Measurements from ENCODE around the gene CLNK.

Gene CLNK

DNA sequence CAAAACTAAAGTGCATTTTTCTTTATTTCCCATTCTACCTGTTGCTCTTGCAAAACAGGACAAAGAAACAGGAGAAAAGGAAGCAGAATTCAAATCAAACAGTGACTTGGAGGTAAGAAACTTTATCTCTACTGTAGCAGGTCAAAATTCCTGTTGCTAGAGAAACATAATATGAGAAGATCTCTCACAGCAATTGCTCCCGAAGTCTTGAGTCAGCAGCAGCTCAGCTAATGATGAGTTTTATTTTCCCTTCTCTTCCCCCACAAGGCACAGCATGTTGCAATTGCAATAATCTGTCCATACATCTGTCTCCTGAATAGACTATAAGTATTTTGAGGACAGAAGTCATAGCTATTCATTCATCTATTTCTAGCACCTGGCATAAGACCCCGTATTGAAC, 112.7 kb downstream of the CLNK start:
- DNase-seq: no peak

DNA sequence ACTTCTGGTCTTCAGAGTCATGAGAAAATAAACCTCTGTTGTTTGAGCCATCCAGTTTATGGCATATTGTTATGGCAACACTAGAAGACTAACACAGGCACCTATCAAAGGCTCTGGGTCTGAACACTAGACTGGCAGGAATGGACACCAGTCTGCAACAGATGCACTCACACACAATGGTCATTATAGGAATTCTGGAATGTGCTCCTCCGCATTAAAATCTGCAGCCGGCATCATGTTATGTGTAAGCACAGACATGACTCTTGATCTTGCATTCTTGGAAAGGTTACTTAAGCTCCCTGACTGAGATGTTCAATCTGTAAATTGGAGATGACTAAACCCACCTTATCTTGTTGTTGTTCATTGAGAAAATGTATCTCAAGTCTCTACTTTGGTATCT, 115.1 kb downstream of the CLNK start:
- no peak for DNase-seq

DNA sequence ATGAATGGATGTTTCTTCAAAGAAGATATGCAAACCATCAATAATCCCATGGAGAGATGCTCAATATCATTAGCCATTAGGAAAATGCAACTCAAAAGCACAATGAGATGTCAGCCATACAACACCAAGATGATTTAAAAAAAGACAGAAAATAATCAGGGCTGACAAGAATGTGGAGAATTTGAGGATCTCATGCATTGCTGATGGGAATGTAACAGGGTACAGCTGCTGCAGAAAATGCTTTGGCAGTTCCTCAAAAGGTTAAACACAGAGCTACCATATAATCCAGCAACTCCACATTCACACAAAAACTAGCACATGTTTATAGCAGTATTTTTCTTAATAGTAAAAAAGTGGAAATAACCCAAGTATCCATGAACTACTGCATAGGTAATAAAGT, 116.8 kb downstream of the CLNK start:
- no peak for DNase-seq

DNA sequence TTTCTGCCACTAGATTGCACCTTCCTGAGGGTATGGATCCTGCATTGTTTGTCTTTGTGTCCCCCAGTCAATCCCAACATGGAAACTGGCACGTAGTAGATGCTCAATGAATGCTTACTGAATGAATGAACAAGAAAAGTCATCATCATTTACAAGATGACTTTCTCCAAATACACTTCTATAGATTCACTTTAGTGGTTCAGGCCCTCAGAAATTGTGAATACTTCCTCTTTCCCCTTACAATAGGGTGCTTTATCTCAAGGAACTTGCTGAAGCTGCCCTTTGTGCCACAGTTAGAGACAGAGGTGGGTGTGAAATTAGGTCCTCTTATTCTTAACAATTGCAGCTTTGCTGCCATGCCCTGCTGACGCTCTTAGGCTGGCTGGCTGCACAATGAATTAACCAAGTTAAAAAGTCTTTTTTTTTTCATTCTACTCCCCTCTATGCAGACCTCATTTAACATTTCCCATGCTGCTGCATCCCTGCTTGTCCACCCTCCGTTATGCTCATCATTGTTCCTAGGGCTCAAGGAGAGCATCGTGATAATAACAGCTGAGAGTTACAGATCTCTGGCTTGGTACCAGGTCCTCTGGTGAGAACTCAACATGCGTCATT, 119.3 kb downstream of the CLNK start:
- DNase-seq: no peak

DNA sequence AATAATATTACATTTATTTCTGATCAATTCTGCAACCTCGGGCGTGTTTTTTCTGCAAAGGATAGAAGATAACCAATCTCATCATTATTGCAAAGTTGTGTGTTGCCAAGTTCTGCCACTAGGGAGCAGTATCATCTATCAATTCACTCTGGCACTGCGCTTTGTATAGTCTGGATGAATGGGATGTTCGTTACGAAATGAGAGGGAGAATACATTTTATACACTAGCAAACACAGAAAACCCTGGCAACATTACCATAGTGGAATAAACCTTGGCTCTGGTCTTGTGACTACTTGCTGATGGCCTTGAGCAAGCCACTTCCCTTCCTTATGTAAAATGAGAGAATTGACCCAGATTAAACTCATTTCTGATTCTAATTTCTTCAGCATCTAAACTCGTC, 129.9 kb downstream of the CLNK start:
- DNase-seq: peak; percentile 31

DNA sequence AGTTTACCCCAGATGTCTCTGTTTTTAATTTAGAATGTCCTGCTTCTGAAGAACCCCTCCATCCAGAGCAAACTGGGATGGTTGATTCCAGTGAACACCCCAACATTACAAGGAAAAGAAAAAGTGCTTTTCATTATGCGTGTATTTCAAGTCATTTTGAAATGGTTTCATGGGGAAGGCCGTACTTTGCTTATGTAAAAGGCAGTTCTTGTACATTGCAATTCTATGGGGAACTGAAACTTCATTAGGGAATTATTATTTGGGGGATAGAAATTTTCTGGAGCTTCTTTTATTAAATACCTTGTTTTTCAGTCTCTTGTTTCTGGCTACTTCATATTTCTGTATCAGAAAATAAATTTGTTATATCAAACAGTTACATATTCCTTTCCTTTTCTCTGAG, 130.4 kb downstream of the CLNK start:
- no peak for DNase-seq

DNA sequence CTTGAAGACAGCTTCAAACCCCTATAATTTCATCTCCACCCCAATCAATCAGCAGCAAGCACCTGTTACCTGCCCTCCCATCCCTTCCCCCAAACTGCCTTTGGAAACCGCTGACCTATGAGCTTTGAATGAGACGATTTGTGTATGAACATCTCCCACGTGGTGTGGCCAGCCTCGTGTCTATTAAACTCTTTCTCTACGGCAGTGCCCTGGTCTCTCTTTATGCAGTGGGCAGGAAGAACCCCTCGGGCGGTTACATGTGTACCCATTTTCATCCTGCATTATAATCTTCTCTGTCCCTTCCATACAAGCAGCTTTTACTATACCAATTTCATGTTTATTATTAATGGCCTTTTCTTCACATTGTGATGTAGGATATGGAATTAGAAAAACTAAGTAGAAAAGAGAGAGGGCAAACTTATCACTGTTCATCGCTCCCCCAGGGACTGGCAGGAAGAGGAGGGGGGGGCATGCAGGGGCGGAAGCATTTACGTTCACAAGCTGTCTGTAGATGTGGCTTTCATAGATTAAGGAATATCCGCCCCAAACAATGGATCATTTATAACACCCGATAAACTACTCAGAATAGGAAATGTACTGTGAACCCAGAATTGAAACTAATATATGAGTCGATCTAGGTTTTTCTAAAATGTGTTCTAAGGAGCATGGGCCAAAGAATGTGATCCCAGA, 131.8 kb downstream of the CLNK start:
- no peak for DNase-seq

DNA sequence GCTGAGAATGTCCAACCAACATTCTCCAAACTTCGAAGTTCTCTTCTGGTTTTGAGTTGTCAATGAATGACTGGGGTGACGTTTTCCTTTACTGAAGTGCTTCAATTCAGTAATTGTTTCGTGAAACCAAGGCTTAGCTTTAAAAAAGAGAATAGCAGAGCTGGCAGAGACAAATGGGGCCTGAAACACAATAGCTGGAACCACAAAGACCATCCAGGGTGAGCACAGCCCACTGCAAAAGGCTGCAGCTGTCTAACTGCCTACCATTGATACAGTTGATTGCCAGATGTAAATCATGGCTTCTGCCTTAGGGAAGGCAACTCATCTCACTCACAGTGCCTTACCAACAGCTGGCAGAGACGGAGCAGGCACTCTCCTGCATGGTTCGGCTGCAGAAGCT, 148.7 kb downstream of the CLNK start:
- DNase-seq: no peak

DNA sequence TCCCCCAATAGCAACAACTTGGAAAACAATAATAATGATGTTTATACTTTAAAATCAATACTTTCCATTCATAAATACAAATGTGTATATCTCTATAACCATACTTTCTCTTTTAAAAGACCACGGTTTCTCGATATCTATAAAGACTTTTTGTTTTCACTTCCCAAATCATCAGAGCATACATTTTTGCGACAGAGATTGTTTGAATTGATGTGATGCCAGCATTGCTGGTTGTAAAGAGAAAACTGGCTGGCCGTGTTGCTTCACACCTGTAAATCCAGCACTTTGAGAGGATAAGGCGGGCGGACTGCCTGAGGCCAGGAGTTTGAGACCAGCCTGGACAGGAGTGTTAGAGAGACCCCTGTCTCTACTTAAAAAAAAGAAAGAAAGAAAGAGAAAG, 149.7 kb downstream of the CLNK start:
- DNase-seq: no peak

DNA sequence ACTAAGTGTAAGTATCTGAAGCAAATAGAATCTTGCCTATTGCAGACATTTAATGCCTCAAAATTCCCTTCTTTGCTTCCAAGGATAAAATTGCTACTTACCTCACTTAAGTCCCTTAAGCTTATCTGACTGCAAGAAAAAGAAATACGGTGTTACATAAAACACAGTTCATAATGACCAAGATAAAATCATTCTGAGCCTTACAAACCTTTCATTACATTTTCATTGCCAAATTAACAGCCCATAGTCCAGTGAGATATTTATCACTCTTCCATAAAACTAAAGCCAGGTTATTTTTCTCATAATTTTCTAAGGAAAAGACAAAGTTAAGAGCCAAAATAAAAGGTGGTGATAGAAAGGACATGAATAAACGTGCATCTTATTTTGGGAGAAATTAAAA, 152.4 kb downstream of the CLNK start:
- no peak for DNase-seq

DNA sequence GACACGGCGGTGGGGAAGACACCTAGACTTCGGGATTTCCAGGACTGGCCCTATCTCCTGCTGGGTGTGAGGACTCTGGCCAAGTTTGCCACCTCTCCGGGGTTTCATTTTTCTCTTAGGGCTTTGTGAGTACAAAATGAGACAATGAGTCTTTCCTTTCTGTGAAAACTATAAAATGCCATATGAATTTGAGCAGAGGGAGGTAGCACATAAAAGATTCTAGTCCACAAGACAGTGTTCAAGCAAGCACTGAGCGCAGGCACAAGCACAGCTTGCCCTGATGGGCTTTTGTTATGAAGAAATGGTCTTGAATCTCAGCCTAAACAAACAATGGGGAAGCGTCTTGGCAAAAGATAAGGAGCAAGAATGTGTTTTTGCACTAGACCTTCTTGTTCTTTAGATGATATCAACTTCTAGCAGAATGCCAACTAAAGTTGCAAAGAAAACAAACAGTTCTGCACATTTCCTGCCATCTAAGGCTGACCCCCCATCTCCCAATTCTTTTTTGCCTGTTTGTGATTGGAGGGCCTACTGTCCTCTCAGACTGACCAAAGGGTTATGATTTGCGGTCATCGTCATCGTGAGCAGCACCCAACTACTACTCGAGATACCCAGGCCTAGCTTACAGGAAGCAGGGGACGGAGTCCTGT, 154.3 kb downstream of the CLNK start:
- no peak for DNase-seq

DNA sequence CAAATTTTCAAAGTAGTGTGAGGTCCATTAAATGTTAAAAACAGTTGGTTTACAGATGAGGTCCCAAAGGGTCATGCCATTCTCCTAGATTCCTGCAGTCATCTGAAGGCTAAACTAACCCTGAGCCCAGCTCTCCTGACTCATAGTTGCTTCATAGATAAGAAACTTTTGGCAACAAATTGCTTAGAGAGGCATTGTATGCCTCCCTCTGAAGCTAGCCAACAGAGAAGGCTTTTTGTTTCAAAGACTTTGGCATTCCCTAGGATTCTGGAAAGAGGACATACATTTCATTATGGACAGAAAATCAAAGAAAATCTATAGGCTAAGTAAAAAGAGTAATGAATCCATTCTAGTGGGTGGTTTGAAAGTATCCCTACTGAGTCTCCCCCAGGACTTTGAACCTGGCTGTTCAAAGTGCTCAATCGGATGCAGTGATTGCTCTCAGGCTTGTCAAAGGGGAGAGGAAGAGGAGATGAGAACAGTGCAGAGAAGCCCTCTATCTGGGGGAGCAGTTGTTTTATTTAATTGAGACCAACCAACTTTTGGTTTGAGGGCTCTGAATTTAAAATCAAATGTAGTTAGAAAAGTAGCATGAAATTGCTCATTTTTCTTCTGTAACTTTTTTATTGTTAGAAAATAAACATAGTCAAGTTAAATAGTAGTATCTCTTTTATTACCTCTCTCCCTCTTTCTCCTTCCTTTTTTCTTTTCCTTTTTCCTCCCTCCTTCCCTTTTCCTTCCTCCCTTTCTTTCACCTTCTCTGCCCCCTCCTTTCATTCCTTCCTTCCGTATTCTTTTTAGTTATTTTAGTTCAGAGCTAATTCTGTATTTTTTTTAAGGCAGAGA, 155.1 kb downstream of the CLNK start:
- DNase-seq: no peak

DNA sequence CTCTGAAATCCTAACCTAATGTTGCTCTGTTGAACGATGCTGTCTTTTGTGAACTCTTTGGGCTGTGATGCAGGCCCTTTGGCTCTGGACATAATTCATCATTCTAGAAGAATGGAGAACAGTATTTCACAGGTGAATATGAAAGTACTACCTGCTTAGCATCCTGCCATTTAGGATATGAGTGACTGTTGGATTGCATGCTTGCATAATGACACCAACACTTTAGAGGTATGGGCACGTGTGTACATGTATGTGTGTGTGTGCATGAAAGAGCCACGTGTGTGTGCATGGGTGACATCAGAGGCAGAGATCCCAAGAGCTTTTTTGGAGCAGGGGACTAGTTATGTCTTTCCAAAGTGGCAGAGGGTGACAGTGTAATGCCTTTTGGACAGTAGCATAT, 157.1 kb downstream of the CLNK start:
- DNase-seq: no peak

DNA sequence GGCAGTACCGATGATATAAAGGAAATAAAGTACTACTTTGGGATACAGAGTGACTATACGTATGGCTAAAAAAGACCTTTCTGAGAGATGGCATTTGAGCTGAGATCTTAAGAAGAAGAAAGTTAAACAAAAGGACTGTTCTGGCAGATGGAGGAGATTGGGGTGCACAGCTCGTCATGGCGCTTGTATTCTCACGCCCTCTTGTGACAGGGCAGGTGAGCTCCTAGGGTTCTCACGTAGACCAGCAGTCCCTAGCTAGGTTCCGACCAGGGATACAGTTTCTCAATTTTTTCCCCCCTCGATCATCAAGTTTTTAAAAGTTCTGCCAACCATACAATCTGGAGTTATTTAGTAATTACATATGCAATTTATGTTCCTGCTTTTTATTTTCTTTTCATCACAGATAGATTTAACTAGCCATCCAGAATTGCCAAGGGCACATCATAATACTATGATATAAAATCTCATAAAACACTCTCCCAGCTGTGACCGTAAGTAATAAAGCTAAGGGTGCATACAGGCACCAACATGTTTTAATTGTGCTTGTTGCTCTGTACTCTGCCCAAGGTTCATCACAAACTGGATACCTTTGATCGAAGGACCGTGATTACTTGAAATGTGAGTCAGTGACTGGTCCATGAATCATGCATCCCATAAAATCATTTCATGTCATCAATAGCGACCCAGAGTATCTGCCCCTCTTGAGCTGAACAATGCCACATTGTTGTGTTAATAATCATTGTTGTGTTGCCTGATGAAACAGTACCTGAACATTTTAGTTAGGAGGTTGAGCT, 157.9 kb downstream of the CLNK start:
- DNase-seq: no peak

DNA sequence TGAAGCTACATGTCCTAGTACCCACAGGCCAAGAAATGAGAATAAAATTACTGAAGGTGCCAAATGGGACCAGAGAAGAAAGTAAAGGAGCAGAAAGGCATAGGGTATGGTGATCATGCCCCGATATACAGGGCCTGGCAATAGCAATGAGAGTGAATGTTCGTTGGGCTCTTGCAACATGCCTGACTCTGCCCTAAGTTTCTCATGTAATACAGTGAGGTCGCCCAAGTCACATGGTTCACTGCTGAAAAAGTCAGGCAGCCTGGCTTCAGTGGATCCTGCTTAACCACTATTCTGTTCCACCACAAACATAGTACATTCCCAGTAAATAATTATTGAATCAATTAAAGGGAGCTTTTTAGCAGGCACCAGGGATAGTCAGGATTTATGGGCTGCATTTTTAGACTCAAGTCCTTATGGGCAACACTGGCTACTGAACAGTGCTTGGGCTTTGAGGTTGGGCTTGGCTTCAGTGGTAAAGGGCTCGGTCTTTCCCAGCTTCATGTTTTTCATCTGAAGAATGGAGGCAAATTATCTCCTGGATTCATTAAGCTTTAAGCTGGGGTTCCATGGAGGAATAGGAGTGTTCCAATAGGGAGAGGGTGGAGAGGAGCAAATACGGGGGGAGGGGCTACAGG, 160.3 kb downstream of the CLNK start:
- DNase-seq: no peak

DNA sequence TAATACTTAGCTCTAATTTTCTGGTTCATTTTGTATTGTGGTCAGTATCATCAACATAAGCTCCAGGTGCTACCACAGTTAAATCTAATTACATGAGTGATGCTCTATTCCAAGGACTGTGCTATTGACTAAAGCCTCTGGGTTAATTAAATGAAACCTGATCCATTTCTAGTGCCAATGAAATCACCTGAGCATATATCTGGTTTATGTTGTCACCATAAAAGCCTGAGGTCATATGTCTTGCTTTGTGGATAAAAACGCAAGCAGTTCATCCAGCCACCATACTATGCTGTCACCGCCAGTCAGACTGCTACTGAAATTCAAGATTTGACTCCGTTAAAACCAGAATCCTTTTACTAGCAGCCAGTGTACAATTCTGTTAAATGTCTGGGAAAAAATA, 163.1 kb downstream of the CLNK start:
- DNase-seq: peak; percentile 1

DNA sequence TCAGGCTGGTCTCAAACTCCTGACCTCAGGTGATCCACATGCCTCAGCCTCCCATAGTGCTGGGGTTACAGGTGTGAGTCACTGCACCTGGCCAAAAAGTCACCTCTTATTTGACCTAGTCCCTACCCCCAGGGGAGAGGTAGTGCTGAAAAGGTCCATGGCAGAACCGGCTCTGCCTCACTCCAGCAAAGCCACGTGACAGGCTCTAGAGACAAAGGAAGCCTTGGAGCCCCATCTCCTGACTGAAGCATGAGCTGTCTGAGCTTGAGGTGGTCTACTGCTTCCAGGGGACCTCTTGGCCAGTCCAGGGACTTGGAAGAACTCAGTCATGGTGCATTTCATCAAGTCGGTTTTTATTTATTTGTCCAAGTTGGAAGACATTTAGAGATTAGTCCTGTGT, 174.8 kb downstream of the CLNK start:
- no peak for DNase-seq

DNA sequence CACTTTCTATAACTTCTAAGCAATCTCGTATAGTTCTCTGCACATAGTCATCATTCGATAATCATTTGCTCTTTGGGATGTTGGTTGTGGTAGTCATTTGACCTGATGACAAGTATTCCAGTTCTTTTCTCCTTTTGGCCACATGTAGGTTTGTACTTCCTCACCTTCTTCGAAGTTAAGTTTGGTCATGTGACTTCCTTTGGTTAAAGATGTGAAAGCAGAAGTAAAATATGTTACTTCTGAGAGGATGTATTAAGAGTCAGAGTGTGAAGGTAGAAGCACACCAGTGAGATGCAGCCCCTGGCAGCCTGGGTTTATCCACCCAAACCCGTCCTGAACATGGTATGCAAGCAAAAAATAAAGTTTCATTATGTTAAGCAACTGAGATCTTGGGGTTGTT, 178.5 kb downstream of the CLNK start:
- DNase-seq: no peak

DNA sequence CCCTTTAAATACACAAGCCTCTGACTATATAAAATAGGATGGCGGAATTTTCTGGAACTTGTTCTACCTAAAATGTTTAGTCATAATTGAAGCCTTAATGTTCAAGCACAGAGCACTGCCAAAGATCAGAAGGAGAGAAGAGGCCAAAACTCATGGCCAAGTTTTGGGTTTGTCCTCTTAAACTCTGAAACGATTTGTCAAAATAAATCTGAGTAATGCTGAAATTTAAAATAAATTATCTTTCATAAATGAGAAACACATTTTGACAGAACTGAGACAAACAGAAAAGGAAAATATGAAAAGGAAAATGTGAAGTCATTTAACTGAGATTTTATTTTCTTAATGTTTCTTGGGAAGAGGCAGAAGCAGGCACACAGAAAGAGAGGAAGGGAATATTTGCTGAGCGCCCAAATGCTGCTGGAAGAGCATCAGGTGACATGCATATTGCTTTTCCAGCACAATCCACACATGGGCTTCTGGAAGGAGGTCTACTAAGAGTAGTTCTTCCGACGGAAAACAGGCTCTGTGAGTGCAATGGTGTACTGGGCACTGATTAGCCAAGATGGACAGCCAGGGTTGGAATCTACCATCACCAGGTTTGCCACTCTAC, 179.9 kb downstream of the CLNK start:
- DNase-seq: no peak

DNA sequence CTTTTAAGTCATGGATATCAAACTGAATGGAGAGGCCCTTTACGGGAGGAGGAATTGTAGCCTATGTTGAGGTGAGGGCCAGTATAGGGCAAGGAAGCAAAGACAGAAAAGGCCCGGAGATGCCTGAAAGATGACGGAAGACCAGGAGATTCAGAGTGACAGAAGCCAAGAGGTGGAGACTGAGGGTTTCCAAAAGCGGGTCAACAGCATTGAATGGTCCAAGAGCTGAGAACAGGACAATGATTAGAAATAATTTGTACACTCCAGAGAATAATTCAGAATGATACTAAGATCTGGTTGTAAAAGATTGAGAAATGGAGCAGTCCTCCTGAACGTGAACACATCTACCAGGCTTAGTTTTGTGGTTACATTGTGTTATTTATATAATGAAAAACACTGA, 181.9 kb downstream of the CLNK start:
- no peak for DNase-seq

DNA sequence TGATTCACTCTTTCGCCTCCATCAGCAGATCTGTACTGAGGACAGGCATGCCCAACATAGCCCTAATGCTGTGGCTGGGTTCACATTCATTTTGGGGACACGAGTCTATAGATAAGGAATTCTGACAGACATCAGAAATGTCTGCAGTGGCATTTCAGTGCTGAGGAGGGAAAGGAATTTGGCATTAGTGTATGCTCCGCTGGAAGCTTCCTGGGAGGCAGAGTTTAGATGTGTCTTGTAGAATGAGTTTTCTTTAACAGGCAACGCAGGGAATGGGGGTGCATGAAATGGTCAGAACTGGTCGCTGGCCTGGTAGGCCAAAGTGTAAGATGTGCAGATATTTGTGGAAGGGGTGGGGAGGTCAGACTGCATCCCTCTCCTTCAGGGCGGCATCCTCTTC, 183.8 kb downstream of the CLNK start:
- no peak for DNase-seq

DNA sequence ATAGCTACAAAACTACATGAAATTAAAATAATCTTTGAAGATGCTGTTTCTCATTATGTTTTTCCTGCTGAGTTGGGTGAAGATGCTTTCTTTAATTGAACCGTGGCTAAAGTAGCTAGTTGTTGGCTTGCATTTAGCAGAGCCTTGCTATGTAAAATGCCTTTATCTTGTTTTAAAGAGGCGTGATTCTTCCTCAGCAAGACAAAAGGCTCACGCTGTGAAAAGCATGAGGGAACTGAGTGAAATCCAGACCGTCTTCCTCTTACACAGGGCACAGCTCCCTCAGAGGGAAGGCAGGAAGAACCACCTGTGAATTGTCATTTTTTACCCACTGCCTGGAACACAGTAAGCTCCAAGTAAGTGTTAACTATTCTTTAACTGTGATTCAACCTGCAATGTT, 188.4 kb downstream of the CLNK start:
- no peak for DNase-seq
